ENCODE results near the gene SLAMF9.

SLAMF9 gene

DNA sequence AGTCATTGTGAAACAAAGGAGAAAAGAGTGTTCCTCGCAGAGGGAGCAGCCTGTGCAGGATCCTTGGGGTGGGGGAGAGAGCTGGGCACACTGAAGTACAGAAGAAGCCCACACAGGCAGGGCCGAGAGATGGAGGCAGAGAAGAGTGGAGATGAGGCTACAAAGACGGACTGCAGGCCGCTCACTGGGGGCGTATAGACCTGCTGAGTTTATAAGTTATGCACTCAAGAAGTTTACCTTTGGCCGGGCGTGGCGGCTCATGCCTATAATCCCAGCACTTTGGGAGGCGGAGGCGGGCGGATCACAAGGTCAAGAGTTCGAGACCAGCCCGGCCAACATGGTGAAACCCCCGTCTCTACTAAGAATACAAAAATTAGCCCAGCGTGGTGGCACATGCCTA is 7.6 kb upstream of the SLAMF9 start:
- TF ChIP-seq, protein P1, sequence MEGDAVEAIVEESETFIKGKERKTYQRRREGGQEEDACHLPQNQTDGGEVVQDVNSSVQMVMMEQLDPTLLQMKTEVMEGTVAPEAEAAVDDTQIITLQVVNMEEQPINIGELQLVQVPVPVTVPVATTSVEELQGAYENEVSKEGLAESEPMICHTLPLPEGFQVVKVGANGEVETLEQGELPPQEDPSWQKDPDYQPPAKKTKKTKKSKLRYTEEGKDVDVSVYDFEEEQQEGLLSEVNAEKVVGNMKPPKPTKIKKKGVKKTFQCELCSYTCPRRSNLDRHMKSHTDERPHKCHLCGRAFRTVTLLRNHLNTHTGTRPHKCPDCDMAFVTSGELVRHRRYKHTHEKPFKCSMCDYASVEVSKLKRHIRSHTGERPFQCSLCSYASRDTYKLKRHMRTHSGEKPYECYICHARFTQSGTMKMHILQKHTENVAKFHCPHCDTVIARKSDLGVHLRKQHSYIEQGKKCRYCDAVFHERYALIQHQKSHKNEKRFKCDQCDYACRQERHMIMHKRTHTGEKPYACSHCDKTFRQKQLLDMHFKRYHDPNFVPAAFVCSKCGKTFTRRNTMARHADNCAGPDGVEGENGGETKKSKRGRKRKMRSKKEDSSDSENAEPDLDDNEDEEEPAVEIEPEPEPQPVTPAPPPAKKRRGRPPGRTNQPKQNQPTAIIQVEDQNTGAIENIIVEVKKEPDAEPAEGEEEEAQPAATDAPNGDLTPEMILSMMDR (IDR thresholded peaks at IDR 0.05; ENCODE audit: low read depth, low read length): no peak
- H3K4me3 ChIP-seq (ENCODE audit: low read depth, low read length): no peak overlapping the region
- in situ Hi-C loops (cut with HindIII; ENCODE audit: low sequenced_read_pairs): no loop called here

DNA sequence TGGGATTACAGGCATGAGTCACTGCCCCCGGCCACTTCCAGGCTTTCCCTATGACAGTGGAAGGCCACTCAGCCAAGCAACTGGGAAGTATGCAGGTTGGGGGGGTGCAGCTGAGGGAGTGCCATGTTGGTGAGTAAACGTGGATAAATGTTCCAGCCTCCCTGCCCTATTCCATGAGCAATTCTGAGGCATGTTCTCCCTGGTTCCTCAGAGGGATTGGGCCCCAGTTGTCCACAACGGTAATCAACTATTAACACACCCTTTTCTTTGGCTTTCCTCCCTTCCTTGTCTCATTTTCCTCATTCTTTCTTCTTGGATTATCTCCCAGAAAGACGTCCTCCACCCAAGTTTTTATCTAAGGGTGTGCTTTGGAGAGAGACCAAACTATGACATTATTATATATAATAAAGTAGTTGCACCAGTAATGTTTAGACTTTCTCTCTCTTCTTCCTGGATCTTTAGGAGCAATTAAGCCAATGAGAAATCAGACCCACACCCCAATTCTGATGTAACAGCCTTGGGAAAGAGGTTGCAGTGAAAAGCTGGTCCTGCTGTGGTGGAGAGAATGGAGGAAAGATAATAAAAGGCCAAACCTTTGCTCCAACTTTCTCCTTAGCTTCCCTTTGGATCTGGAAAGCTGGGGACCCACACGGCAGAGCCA is 6.8 kb upstream of the SLAMF9 start:
- TF ChIP-seq, protein P1 (IDR thresholded peaks at IDR 0.05; ENCODE audit: low read depth, low read length): no peak
- in situ Hi-C loops (cut with HindIII; ENCODE audit: low sequenced_read_pairs): no loop called here
- no peak overlapping the region for H3K4me3 ChIP-seq (ENCODE audit: low read depth, low read length)
- peak; percentile 62 for DNase-seq (ENCODE audit: low read depth, low spot score)

More for the DNA sequence above, 7.6 kb upstream of the SLAMF9 start:
- DNase-seq (ENCODE audit: low read depth, low spot score): no peak

DNA sequence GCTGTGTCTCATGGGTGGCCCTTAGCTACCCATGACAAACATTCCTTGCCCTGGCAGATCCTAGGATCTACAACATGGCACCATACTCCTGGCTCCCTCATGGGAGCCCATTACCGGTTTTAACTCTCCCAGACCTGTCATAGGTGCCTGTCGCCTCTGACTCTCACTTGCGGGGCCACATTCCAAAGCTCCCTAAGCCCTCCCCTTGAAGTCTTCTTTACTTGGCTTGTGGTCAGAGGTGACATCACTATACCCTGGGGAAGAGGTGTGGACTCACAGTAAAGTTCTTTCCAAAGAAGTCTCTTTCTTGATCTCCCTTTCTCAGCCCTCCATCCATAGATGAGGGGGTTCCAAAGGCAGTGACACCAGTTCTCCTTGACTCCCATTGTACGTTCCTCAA is 5.4 kb upstream of the SLAMF9 start:
- in situ Hi-C loops (cut with HindIII; ENCODE audit: low sequenced_read_pairs): no loop called here
- TF ChIP-seq, protein P1 (IDR thresholded peaks at IDR 0.05; ENCODE audit: low read depth, low read length): no peak
- no peak overlapping the region for H3K4me3 ChIP-seq (ENCODE audit: low read depth, low read length)
- DNase-seq (ENCODE audit: low read depth, low spot score): no peak

DNA sequence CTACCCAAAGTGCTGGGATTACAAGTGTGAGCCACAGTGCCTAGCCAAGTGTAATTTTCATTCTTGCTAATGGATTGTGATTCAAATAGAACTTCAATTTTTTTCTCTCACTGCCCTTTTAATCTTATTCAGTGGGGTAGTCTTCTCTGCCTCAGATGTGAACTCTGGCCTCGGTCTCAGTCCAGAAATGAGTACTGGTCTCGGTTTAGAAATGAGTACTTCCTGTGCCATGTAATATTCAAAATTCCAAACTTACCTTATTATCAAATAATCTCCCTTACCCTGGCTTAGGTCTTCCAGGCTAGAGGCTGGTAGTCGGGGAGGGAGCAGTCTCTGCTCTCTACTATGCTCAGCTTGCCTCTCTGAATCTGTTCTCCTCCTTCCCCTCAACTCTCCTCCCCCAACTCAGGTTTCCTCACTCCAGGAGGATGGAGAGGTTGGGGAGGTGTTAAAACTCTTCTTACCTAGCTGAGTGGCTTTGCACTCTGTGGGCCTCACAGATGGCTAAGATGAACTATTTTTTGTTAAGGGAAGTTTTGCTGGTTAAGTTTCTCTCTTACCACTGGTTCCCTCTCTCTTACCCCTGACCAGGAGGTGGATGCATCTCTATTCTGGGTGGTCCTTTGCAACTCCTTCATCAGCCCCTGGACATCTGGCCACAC is 4.8 kb upstream of the SLAMF9 start:
- H3K4me3 ChIP-seq (ENCODE audit: low read depth, low read length): no peak overlapping the region
- TF ChIP-seq, protein P1 (IDR thresholded peaks at IDR 0.05; ENCODE audit: low read depth, low read length): no peak
- DNase-seq (ENCODE audit: low read depth, low spot score): no peak
- in situ Hi-C loops (cut with HindIII; ENCODE audit: low sequenced_read_pairs): no loop called here

DNA sequence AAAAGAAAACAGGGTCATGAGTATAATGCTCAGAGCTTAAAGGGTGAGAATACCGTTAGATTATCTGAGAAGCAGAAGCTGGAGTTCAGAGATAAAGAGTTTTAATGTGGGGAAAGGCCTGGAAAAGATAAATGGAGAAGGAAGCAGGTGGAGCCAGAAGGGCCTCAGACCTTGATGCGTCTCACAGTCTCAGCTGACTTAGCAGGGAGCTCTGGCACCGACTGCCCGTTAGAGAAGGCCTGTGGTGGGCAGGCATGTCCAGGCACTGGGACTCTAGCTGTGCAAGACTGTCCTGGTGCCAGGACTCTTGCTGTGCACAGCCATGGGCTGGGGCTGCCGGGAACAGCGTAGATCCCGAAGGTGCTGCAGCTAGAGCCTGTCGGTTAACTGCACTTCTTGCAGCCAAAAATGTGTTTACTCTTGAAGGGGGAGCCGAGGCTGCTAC is 3.8 kb upstream of the SLAMF9 start:
- TF ChIP-seq, protein P1 (IDR thresholded peaks at IDR 0.05; ENCODE audit: low read depth, low read length): no peak

DNA sequence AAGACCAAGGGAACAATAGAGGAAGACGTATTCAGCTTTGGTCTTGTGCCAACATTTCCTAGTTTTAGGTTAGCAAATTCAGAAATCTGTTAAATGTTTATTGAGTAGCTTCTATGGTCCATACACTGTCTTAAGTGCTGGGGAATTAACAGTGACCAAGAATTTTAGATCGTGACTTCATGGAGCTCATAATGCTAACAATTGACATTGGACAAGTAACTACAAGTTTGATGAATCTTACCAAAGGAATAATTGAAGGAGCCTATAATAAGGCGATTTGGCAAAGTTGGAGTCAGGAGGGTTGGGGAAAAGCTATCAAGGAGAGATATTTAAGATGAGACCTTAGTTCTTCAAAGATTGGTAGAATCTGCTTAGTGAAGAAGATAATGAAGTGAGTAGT is 1.4 kb upstream of the SLAMF9 start:
- TF ChIP-seq, protein P1 (IDR thresholded peaks at IDR 0.05; ENCODE audit: low read depth, low read length): no peak
- DNase-seq (ENCODE audit: low read depth, low spot score): no peak
- H3K4me3 ChIP-seq (ENCODE audit: low read depth, low read length): no peak overlapping the region
- in situ Hi-C loops (cut with HindIII; ENCODE audit: low sequenced_read_pairs): no loop called here

More for the DNA sequence above, 3.8 kb upstream of the SLAMF9 start:
- no peak for DNase-seq (ENCODE audit: low read depth, low spot score)
- in situ Hi-C loops (cut with HindIII; ENCODE audit: low sequenced_read_pairs): no loop called here
- no peak overlapping the region for H3K4me3 ChIP-seq (ENCODE audit: low read depth, low read length)
